Astrocyte (in vitro differentiated cells and primary cell): Measurements from ENCODE around the gene CNGA3. TPM values are rescaled to one million over a fixed set of nuclear protein-coding genes. Genes with fewer than 3 reads are reported as not detected.

Experiments used
- DNase-seq: peaks from one replicate; pipeline ENCODE4 v3.0.0-alpha.2; 2010; ENCODE audit warnings: low read depth
- FAIRE-seq: peaks from 2 replicates; lab custom pipeline; 2011; peaks lifted over from hg19 to GRCh38; lab: Jason Lieb, UNC
- H2AFZ ChIP-seq: 2 replicates; pipeline ENCODE4 v1.6.0; 2012; ENCODE audit warnings: low read depth, low read length, inconsistent platforms
- H3K27ac ChIP-seq: 2 replicates; pipeline ENCODE4 v1.5.1; 2011; ENCODE audit warnings: low read depth, low read length, inconsistent platforms
- H3K27me3 ChIP-seq: 2 replicates; pipeline ENCODE4 v1.6.0; 2011; ENCODE audit warnings: low read length, inconsistent platforms; ENCODE audit not compliant: insufficient read depth
- H3K36me3 ChIP-seq: 2 replicates; pipeline ENCODE4 v1.5.1; 2011; ENCODE audit warnings: low read length, inconsistent platforms; ENCODE audit not compliant: insufficient read depth
- H3K4me1 ChIP-seq: 2 replicates; pipeline ENCODE4 v1.5.1; 2011; ENCODE audit warnings: low read length, inconsistent platforms; ENCODE audit not compliant: insufficient read depth
- H3K4me2 ChIP-seq: 2 replicates; pipeline ENCODE4 v1.6.0; 2012; ENCODE audit warnings: low read length, inconsistent platforms
- H3K4me3 ChIP-seq: 2 replicates; pipeline ENCODE4 v1.5.1; 2011; ENCODE audit warnings: low read depth, mild to moderate bottlenecking, low read length, inconsistent platforms; ENCODE audit not compliant: insufficient read depth
- H3K79me2 ChIP-seq: 2 replicates; pipeline ENCODE4 v1.6.0; 2012; ENCODE audit warnings: mild to moderate bottlenecking, low read length, inconsistent platforms; ENCODE audit not compliant: insufficient read depth
- H3K9ac ChIP-seq: 2 replicates; pipeline ENCODE4 v1.6.0; 2012; ENCODE audit warnings: mild to moderate bottlenecking, low read length, inconsistent platforms
- H3K9me3 ChIP-seq: 2 replicates; pipeline ENCODE4 v1.5.1; 2012; ENCODE audit warnings: low read depth, mild to moderate bottlenecking, low read length, inconsistent platforms; ENCODE audit not compliant: insufficient read depth
- H4K20me1 ChIP-seq: 2 replicates; pipeline ENCODE4 v1.6.0; 2012; ENCODE audit warnings: low read length, inconsistent platforms; ENCODE audit not compliant: insufficient read depth
- H3K27ac Mint-ChIP-seq: one replicate; pipeline ENCODE4 v1.8.0; 2021; ENCODE audit warnings: mild to moderate bottlenecking, mixed read lengths; ENCODE audit not compliant: unreplicated experiment
- H3K27me3 Mint-ChIP-seq: one replicate; pipeline ENCODE4 v1.8.0; 2021; ENCODE audit warnings: low read depth, mixed read lengths; ENCODE audit not compliant: unreplicated experiment
- H3K36me3 Mint-ChIP-seq: one replicate; pipeline ENCODE4 v1.8.0; 2021; ENCODE audit warnings: low read depth, mixed read lengths; ENCODE audit not compliant: unreplicated experiment
- H3K4me1 Mint-ChIP-seq: one replicate; pipeline ENCODE4 v1.8.0; 2021; ENCODE audit warnings: low read depth, mixed read lengths; ENCODE audit not compliant: unreplicated experiment
- H3K4me3 Mint-ChIP-seq: one replicate; pipeline ENCODE4 v1.8.0; 2021; ENCODE audit warnings: mild to moderate bottlenecking, moderate library complexity, mixed read lengths; ENCODE audit not compliant: unreplicated experiment
- H3K9me3 Mint-ChIP-seq: one replicate; pipeline ENCODE4 v1.8.0; 2021; ENCODE audit warnings: mild to moderate bottlenecking, mixed read lengths; ENCODE audit not compliant: unreplicated experiment
- CTCF ChIP-seq: IDR thresholded peaks from 2 replicates; pipeline ENCODE4 v1.5.1; 2011; ENCODE audit warnings: low read depth, mild to moderate bottlenecking, inconsistent platforms, low read length, moderate library complexity; ENCODE audit not compliant: insufficient read depth
- EZH2 ChIP-seq: IDR thresholded peaks from 2 replicates; pipeline ENCODE4 v1.6.1; 2012; ENCODE audit warnings: mild to moderate bottlenecking, low read length, inconsistent platforms; ENCODE audit not compliant: insufficient read depth
- total RNA-seq: library from RNA; stranded (reverse); gene quantifications from 2 replicates; pipeline ENCODE4 v1.2.1, GENCODE V29; 2021

Gene CNGA3
- total RNA-seq, 1 donor from 2014 or later, result not detected

GRCh38 chr2:98308532-98308931 is 37.7 kb upstream of the CNGA3 start:
- no peaks in the 10 kb centered on the region for H3K9me3 ChIP-seq
- H3K4me2 ChIP-seq, result no peak overlapping the region
- Mint-ChIP-seq H3K4me1 (no peaks in the 10 kb centered on the region), H3K4me3 (no peak overlapping the region), H3K27ac (no peak overlapping the region), H3K27me3 (peaks cover 49% of the 10 kb centered on the region), H3K36me3 (peaks cover 9% of the 10 kb centered on the region), H3K9me3 (peaks cover 7% of the 10 kb centered on the region)
- no peak for FAIRE-seq
- no peaks in the 10 kb centered on the region for H3K4me1 ChIP-seq
- no peaks in the 10 kb centered on the region for H3K36me3 ChIP-seq
- no peak for TF ChIP-seq CTCF
- no peak for TF ChIP-seq EZH2
- H3K27ac ChIP-seq, result no peak overlapping the region
- H3K9ac ChIP-seq, result no peak overlapping the region
- H3K27me3 ChIP-seq, result no peaks in the 10 kb centered on the region
- DNase-seq, result no peak
- no peak overlapping the region for H2AFZ ChIP-seq
- H3K79me2 ChIP-seq, result no peaks in the 10 kb centered on the region
- no peaks in the 10 kb centered on the region for H4K20me1 ChIP-seq
- no peak overlapping the region for H3K4me3 ChIP-seq

- peaks cover 49% of the 10 kb centered on the region for H3K27me3 Mint-ChIP-seq
- H3K27ac Mint-ChIP-seq, result no peak overlapping the region
- no peaks in the 10 kb centered on the region for H4K20me1 ChIP-seq
- FAIRE-seq, result no peak
- H3K79me2 ChIP-seq, result no peaks in the 10 kb centered on the region
- H3K4me3 ChIP-seq, result no peak overlapping the region
- no peaks in the 10 kb centered on the region for H3K27me3 ChIP-seq
- H3K36me3 Mint-ChIP-seq, result peaks cover 9% of the 10 kb centered on the region
- no peaks in the 10 kb centered on the region for H3K4me1 ChIP-seq
- TF ChIP-seq CTCF (no peak), EZH2 (no peak)
- no peak for DNase-seq
- no peaks in the 10 kb centered on the region for H3K9me3 ChIP-seq
- no peak overlapping the region for H3K9ac ChIP-seq
- no peak overlapping the region for H3K27ac ChIP-seq
- H3K4me3 Mint-ChIP-seq, result no peak overlapping the region
- peaks cover 7% of the 10 kb centered on the region for H3K9me3 Mint-ChIP-seq
- no peaks in the 10 kb centered on the region for H3K36me3 ChIP-seq
- H2AFZ ChIP-seq, result no peak overlapping the region
- H3K4me1 Mint-ChIP-seq, result no peaks in the 10 kb centered on the region
- no peak overlapping the region for H3K4me2 ChIP-seq
Observed at GRCh38 chr2:98309580-98309979, 36.7 kb upstream of the CNGA3 start.

GRCh38 chr2:98310010-98310409 is 36.2 kb upstream of the CNGA3 start:
- TF ChIP-seq EZH2 (no peak), CTCF (no peak)
- no peaks in the 10 kb centered on the region for H3K4me1 ChIP-seq
- FAIRE-seq, result no peak

More at GRCh38 chr2:98310010-98310409, 36.2 kb upstream of the CNGA3 start:
- H2AFZ ChIP-seq, result no peak overlapping the region
- no peaks in the 10 kb centered on the region for H3K79me2 ChIP-seq
- no peak overlapping the region for H3K9ac ChIP-seq
- no peaks in the 10 kb centered on the region for H3K9me3 ChIP-seq
- no peak for DNase-seq
- peaks cover 6% of the 10 kb centered on the region for H3K36me3 Mint-ChIP-seq
- H3K4me2 ChIP-seq, result no peak overlapping the region
- no peak overlapping the region for H3K27ac ChIP-seq
- H3K4me1 Mint-ChIP-seq, result no peaks in the 10 kb centered on the region
- H3K4me3 ChIP-seq, result no peak overlapping the region
- peaks cover 44% of the 10 kb centered on the region for H3K27me3 Mint-ChIP-seq
- H3K27me3 ChIP-seq, result no peaks in the 10 kb centered on the region
- H4K20me1 ChIP-seq, result no peaks in the 10 kb centered on the region
- H3K9me3 Mint-ChIP-seq, result peaks cover 5% of the 10 kb centered on the region
- H3K4me3 Mint-ChIP-seq, result no peak overlapping the region
- H3K36me3 ChIP-seq, result no peaks in the 10 kb centered on the region
- H3K27ac Mint-ChIP-seq, result no peak overlapping the region
